ENCODE measurements around the gene CAPRIN1. TPM values are rescaled to one million over a fixed set of nuclear protein-coding genes. Genes with fewer than 3 reads are reported as not detected.
A peak's percentile ranks its signal among the peaks of the same experiment; 100 is the strongest.

CAPRIN1 gene
- total RNA-seq, 1 experiment from 2014 or later: 1,470 TPM

GRCh38 chr11:34147581-34147980 is 96.0 kb downstream of the CAPRIN1 start:
- no peak for DNase-seq (ENCODE audit: low spot score)
- Histone ChIP-seq H3K4me1 (ENCODE audit: insufficient read depth, low read length, poor library complexity, severe bottlenecking) (peaks cover 16% of the 10 kb centered on the region), H3K36me3 (ENCODE audit: insufficient read depth, low read length, poor library complexity, severe bottlenecking) (peaks cover 100% of the 10 kb centered on the region), H3K4me3 (ENCODE audit: low read depth, low read length, poor library complexity, severe bottlenecking) (no peak overlapping the region), H3K27ac (ENCODE audit: low read depth, low read length, poor library complexity, severe bottlenecking) (no peak overlapping the region), H3K27me3 (replicated peaks; ENCODE audit: insufficient read depth, low read depth, low read length, poor library complexity) (no peaks in the 10 kb centered on the region), H3K9me3 (ENCODE audit: low read depth, low read length, poor library complexity, severe bottlenecking) (no peaks in the 10 kb centered on the region)
- intact Hi-C loops (cut with micrococcal nuclease; ENCODE audit: unreplicated experiment): loop anchor here (10.0 kb wide), 1 partner anchor 313 kb away; no protein-coding TSS in a partner anchor
- TF ChIP-seq EZH2 (IDR thresholded peaks at IDR 0.05; ENCODE audit: borderline replicate concordance, low read depth, low read length, poor library complexity, severe bottlenecking): no peak
- TF ChIP-seq, protein P1, sequence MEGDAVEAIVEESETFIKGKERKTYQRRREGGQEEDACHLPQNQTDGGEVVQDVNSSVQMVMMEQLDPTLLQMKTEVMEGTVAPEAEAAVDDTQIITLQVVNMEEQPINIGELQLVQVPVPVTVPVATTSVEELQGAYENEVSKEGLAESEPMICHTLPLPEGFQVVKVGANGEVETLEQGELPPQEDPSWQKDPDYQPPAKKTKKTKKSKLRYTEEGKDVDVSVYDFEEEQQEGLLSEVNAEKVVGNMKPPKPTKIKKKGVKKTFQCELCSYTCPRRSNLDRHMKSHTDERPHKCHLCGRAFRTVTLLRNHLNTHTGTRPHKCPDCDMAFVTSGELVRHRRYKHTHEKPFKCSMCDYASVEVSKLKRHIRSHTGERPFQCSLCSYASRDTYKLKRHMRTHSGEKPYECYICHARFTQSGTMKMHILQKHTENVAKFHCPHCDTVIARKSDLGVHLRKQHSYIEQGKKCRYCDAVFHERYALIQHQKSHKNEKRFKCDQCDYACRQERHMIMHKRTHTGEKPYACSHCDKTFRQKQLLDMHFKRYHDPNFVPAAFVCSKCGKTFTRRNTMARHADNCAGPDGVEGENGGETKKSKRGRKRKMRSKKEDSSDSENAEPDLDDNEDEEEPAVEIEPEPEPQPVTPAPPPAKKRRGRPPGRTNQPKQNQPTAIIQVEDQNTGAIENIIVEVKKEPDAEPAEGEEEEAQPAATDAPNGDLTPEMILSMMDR (conservative IDR thresholded peaks at IDR 0.05; ENCODE audit: low read depth, low read length): no peak
- no TSS peak for BruUV-seq (replicated peaks)
- CTCF ChIA-PET: no interaction called here
- POLR2A ChIA-PET (ENCODE audit: low non-redundant PET): interaction anchor here (0.6 kb wide), 1 partner anchor 111 kb away, joined by 3 read pairs; no protein-coding TSS in a partner anchor

DNA sequence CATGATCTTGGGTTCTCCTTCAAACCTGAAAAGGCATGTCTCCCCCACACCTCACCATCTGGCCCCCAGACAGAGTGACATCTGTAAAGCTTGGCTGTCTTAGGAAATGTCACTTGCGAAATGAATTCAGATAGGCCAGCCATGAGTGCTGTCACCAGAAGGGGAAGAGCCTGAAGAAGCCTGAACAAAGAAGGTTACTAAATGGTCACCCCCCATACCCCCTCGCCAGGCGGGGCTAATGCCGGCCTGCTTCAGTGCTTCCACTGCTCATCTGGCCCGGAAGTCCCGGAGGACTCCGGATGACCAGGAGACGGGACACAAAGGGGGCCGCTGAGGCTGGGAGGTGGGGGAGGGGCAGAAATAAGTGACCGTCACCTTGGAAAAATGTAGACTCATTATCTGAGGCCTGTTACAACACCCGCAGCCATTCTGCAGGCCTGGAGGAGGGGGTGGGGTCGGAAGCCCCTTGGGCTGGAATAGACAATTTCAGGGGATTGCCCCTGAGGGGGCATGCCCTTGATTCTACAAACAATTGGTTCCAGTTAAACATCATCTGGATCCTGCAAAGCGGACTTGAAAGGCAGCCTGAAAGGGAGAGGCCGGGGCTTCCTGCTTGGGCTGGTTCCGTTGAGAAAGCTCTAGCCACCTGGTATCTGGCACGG is 97.1 kb downstream of the CAPRIN1 start:
- BruUV-seq (replicated peaks): no TSS peak
- Histone ChIP-seq H3K27ac (ENCODE audit: low read depth, low read length, poor library complexity, severe bottlenecking) (peak overlapping the region; percentile 20), H3K4me1 (ENCODE audit: insufficient read depth, low read length, poor library complexity, severe bottlenecking) (peaks cover 16% of the 10 kb centered on the region), H3K4me3 (ENCODE audit: low read depth, low read length, poor library complexity, severe bottlenecking) (no peak overlapping the region), H3K27me3 (replicated peaks; ENCODE audit: insufficient read depth, low read depth, low read length, poor library complexity) (no peaks in the 10 kb centered on the region), H3K9me3 (ENCODE audit: low read depth, low read length, poor library complexity, severe bottlenecking) (no peaks in the 10 kb centered on the region), H3K36me3 (ENCODE audit: insufficient read depth, low read length, poor library complexity, severe bottlenecking) (peaks cover 100% of the 10 kb centered on the region)
- CTCF ChIA-PET: interaction anchor here (1.2 kb wide), 1 partner anchor 344 kb away, joined by 5 read pairs; no protein-coding TSS in a partner anchor
- POLR2A ChIA-PET (ENCODE audit: low non-redundant PET): no interaction called here
- intact Hi-C loops (cut with micrococcal nuclease; ENCODE audit: unreplicated experiment): loop anchor here (1.0 to 10.0 kb wide), 2 partner anchors 211 to 314 kb away; no protein-coding TSS in a partner anchor
- DNase-seq (ENCODE audit: low spot score): no peak
- TF ChIP-seq, protein P1 (conservative IDR thresholded peaks at IDR 0.05; ENCODE audit: low read depth, low read length): no peak
- TF ChIP-seq EZH2 (IDR thresholded peaks at IDR 0.05; ENCODE audit: borderline replicate concordance, low read depth, low read length, poor library complexity, severe bottlenecking): no peak

GRCh38 chr11:34149274-34149673 is 97.7 kb downstream of the CAPRIN1 start:
- no peak overlapping the region for H3K4me3 ChIP-seq (ENCODE audit: low read depth, low read length, poor library complexity, severe bottlenecking)
- H3K36me3 ChIP-seq (ENCODE audit: insufficient read depth, low read length, poor library complexity, severe bottlenecking): peaks cover 99% of the 10 kb centered on the region
- H3K27me3 ChIP-seq (replicated peaks; ENCODE audit: insufficient read depth, low read depth, low read length, poor library complexity): no peaks in the 10 kb centered on the region
- intact Hi-C loops (cut with micrococcal nuclease; ENCODE audit: unreplicated experiment): loop anchor here (1.0 to 10.0 kb wide), 2 partner anchors 210 to 314 kb away; no protein-coding TSS in a partner anchor
- ChIA-PET POLR2A (ENCODE audit: low non-redundant PET) (no interaction called here), CTCF (interaction anchor here (1.2 to 1.3 kb wide), 3 partner anchors 25 to 344 kb away, joined by 5 read pairs; no protein-coding TSS in a partner anchor)
- H3K4me1 ChIP-seq (ENCODE audit: insufficient read depth, low read length, poor library complexity, severe bottlenecking): peaks cover 16% of the 10 kb centered on the region
- H3K27ac ChIP-seq (ENCODE audit: low read depth, low read length, poor library complexity, severe bottlenecking): peak overlapping the region; percentile 20
- H3K9me3 ChIP-seq (ENCODE audit: low read depth, low read length, poor library complexity, severe bottlenecking): no peaks in the 10 kb centered on the region
- no TSS peak for BruUV-seq (replicated peaks)
- DNase-seq (ENCODE audit: low spot score): no peak
- no peak for TF ChIP-seq EZH2 (IDR thresholded peaks at IDR 0.05; ENCODE audit: borderline replicate concordance, low read depth, low read length, poor library complexity, severe bottlenecking)
- TF ChIP-seq, protein P1 (conservative IDR thresholded peaks at IDR 0.05; ENCODE audit: low read depth, low read length): no peak
